Uterus (tissue), 2 donors: ENCODE results near the gene FKRP.

Experiments
- POLR2A ChIP-seq, 2 donors: fragments of 450-650 bp; IDR thresholded peaks; one replicate each; pipeline ENCODE4 v1.6.1; 2016; ENCODE audit warnings: antibody characterized with exemption in 2 of 2, mild to moderate bottlenecking in 1 of 2, moderate library complexity in 1 of 2
- TF ChIP-seq, protein P1 (sequence below), 4 experiments: fragments of 200-600 bp in 2 of 4; fragments of 450-650 bp in 2 of 4; sonication (generic) in 2 of 4; IDR thresholded peaks; one replicate each; pipeline ENCODE4 v1.5.1; 2016 to 2019; ENCODE audit warnings: antibody characterized with exemption in 4 of 4, mild to moderate bottlenecking in 2 of 4, moderate library complexity in 1 of 4

DNA sequence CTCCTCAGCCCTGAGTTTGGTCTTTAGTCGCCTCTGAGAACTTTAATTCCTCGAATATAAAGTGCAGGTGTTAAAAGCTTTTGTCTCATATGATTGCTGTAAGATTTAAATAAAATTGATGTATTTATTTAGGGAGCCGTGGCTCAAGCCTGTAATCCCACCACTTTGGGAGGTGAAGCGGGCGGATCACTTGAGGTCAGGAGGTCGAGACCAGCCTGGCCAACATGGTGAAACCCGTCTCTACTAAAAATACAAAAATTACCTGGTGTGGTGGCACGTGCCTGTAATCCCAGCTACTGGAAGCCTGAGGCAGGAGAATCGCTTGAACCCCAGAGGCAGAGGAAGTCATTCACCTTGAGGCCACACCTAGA, 43.1 kb downstream of the FKRP start:
- TF ChIP-seq, protein P1, sequence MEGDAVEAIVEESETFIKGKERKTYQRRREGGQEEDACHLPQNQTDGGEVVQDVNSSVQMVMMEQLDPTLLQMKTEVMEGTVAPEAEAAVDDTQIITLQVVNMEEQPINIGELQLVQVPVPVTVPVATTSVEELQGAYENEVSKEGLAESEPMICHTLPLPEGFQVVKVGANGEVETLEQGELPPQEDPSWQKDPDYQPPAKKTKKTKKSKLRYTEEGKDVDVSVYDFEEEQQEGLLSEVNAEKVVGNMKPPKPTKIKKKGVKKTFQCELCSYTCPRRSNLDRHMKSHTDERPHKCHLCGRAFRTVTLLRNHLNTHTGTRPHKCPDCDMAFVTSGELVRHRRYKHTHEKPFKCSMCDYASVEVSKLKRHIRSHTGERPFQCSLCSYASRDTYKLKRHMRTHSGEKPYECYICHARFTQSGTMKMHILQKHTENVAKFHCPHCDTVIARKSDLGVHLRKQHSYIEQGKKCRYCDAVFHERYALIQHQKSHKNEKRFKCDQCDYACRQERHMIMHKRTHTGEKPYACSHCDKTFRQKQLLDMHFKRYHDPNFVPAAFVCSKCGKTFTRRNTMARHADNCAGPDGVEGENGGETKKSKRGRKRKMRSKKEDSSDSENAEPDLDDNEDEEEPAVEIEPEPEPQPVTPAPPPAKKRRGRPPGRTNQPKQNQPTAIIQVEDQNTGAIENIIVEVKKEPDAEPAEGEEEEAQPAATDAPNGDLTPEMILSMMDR (IDR thresholded peaks at IDR 0.05), result no peak
- TF ChIP-seq POLR2A (IDR thresholded peaks at IDR 0.05), result no peak
